AG09309 (cell line): ENCODE measurements around the gene DDOST.

ENCODE experiments used
- DNase-seq: peaks from one replicate; pipeline ENCODE4 v3.0.0-alpha.2; 2010; ENCODE audit warnings: low read depth
- H3K4me3 ChIP-seq: 2 replicates; pipeline ENCODE4 v1.5.1; 2011; ENCODE audit warnings: mild to moderate bottlenecking, low read depth, low read length, moderate library complexity; ENCODE audit not compliant: control insufficient read depth
- CTCF ChIP-seq: IDR thresholded peaks from 2 replicates; pipeline ENCODE4 v1.5.1; 2011; ENCODE audit warnings: mild to moderate bottlenecking, low read depth, low read length, inconsistent platforms; ENCODE audit not compliant: insufficient read depth, control insufficient read depth; ENCODE audit errors: missing control alignments

Gene DDOST

GRCh38 chr1:20634594-20635084 is 26.5 kb downstream of the DDOST start:
- TF ChIP-seq CTCF = no peak
- peak overlapping the region; percentile 66 for H3K4me3 ChIP-seq
- no peak for DNase-seq

- no peak for DNase-seq
- TF ChIP-seq CTCF = no peak
- H3K4me3 ChIP-seq = peak overlapping the region; percentile 66
Measured at GRCh38 chr1:20634065-20634593, 27.0 kb downstream of the DDOST start.

- H3K4me3 ChIP-seq = peak within 1 kb of the TSS; percentile 66
- peak; percentile 80 for TF ChIP-seq CTCF
- DNase-seq = no peak
Measured at GRCh38 chr1:20633190-20634064, 27.7 kb downstream of the DDOST start, which contains the start of gene PINK1. Gene PINK1, plus strand, starts transcription at chr1:20633458. Its CDS starts 91 bp downstream, at chr1:20633549.

- no peak overlapping the region for H3K4me3 ChIP-seq
- DNase-seq = no peak
- no peak for TF ChIP-seq CTCF
Measured at GRCh38 chr1:20632386-20632785, 28.8 kb downstream of the DDOST start.

GRCh38 chr1:20630729-20631128 is 30.4 kb downstream of the DDOST start:
- no peak for DNase-seq
- no peak for TF ChIP-seq CTCF
- no peak overlapping the region for H3K4me3 ChIP-seq

- TF ChIP-seq CTCF = no peak
- DNase-seq = no peak
- no peak overlapping the region for H3K4me3 ChIP-seq
Measured at GRCh38 chr1:20626524-20626923, 34.6 kb downstream of the DDOST start.
